ENCODE results near the gene CENPF. TPM values are rescaled to one million over a fixed set of nuclear protein-coding genes. Genes with fewer than 3 reads are reported as not detected.
"Not testable (repeated sequence)": the region's sequence is repeated elsewhere in the genome, so short reads cannot be mapped to it uniquely, and the experiment has no call there.

CENPF gene
- total RNA-seq, 1 donor from 2014 or later = 0.53 TPM

GRCh38 chr1:214664651-214665433 is 61.8 kb downstream of the CENPF start:
- TF ChIP-seq CTCF (IDR thresholded peaks at IDR 0.05; ENCODE audit: insufficient read depth, low read length, severe bottlenecking) = no peak
- FAIRE-seq (no peak), DNase-seq (ENCODE audit: low read depth) (no peak)
- Histone ChIP-seq H3K4me3 (ENCODE audit: low read depth, low read length) (no peak overlapping the region), H3K27me3 (ENCODE audit: control insufficient read depth, insufficient read depth, low read length) (no peaks in the 10 kb centered on the region), H3K36me3 (ENCODE audit: control insufficient read depth, insufficient read depth, low read length) (no peaks in the 10 kb centered on the region)

GRCh38 chr1:214665606-214666110 is 62.7 kb downstream of the CENPF start:
- DNase-seq (ENCODE audit: low read depth) = peak; percentile 63
- H3K36me3 ChIP-seq (ENCODE audit: control insufficient read depth, insufficient read depth, low read length) = no peaks in the 10 kb centered on the region

GRCh38 chr1:214666674-214667073 is 63.7 kb downstream of the CENPF start:
- H3K27me3 ChIP-seq (ENCODE audit: control insufficient read depth, insufficient read depth, low read length) = no peaks in the 10 kb centered on the region
- no peak for DNase-seq (ENCODE audit: low read depth)
- no peaks in the 10 kb centered on the region for H3K36me3 ChIP-seq (ENCODE audit: control insufficient read depth, insufficient read depth, low read length)

More at GRCh38 chr1:214665606-214666110, 62.7 kb downstream of the CENPF start:
- no peaks in the 10 kb centered on the region for H3K27me3 ChIP-seq (ENCODE audit: control insufficient read depth, insufficient read depth, low read length)
- H3K4me3 ChIP-seq (ENCODE audit: low read depth, low read length) = no peak overlapping the region
- no peak for FAIRE-seq
- TF ChIP-seq CTCF (IDR thresholded peaks at IDR 0.05; ENCODE audit: insufficient read depth, low read length, severe bottlenecking) = no peak

GRCh38 chr1:214670098-214670497 is 67.1 kb downstream of the CENPF start:
- TF ChIP-seq CTCF (IDR thresholded peaks at IDR 0.05; ENCODE audit: insufficient read depth, low read length, severe bottlenecking) = no peak
- Histone ChIP-seq H3K27me3 (ENCODE audit: control insufficient read depth, insufficient read depth, low read length) (no peaks in the 10 kb centered on the region), H3K36me3 (ENCODE audit: control insufficient read depth, insufficient read depth, low read length) (no peaks in the 10 kb centered on the region), H3K4me3 (ENCODE audit: low read depth, low read length) (no peak overlapping the region)
- FAIRE-seq (no peak), DNase-seq (ENCODE audit: low read depth) (no peak)

More at GRCh38 chr1:214666674-214667073, 63.7 kb downstream of the CENPF start:
- no peak for TF ChIP-seq CTCF (IDR thresholded peaks at IDR 0.05; ENCODE audit: insufficient read depth, low read length, severe bottlenecking)
- H3K4me3 ChIP-seq (ENCODE audit: low read depth, low read length) = no peak overlapping the region
- FAIRE-seq = no peak

- not testable (repeated sequence) for FAIRE-seq; DNase-seq (ENCODE audit: low read depth); H3K4me3 ChIP-seq (ENCODE audit: low read depth, low read length); H3K36me3 ChIP-seq (ENCODE audit: control insufficient read depth, insufficient read depth, low read length); H3K27me3 ChIP-seq (ENCODE audit: control insufficient read depth, insufficient read depth, low read length)
Measured at GRCh38 chr1:214673029-214673428, 70.0 kb downstream of the CENPF start.

GRCh38 chr1:214673576-214673975 is 70.6 kb downstream of the CENPF start:
- no peak for DNase-seq (ENCODE audit: low read depth)
- FAIRE-seq = no peak
- TF ChIP-seq CTCF (IDR thresholded peaks at IDR 0.05; ENCODE audit: insufficient read depth, low read length, severe bottlenecking) = no peak
- H3K4me3 ChIP-seq (ENCODE audit: low read depth, low read length) = no peak overlapping the region
- H3K27me3 ChIP-seq (ENCODE audit: control insufficient read depth, insufficient read depth, low read length) = no peaks in the 10 kb centered on the region
- no peaks in the 10 kb centered on the region for H3K36me3 ChIP-seq (ENCODE audit: control insufficient read depth, insufficient read depth, low read length)

- not testable (repeated sequence) for H3K36me3 ChIP-seq (ENCODE audit: control insufficient read depth, insufficient read depth, low read length); H3K4me3 ChIP-seq (ENCODE audit: low read depth, low read length); H3K27me3 ChIP-seq (ENCODE audit: control insufficient read depth, insufficient read depth, low read length); FAIRE-seq; DNase-seq (ENCODE audit: low read depth)
Measured at GRCh38 chr1:214675524-214675923, 72.5 kb downstream of the CENPF start.
